A549 (cell line): Measurements from ENCODE around the gene ANKRD17. TPM values are rescaled to one million over a fixed set of nuclear protein-coding genes. Genes with fewer than 3 reads are reported as not detected.

Experiments
- polyA plus RNA-seq, 4 experiments: library from polyadenylated mRNA; depleted of rRNA in 3 of 4; stranded (reverse); fragments of >200 nt; fragmentation: RNase III in 1 of 4; extraction: RNeasy Plus Mini Kit Qiagen cat#74134 plus additional on column Dnase treatment in 1 of 4; gene quantifications; 2 replicates in 3 of 4; 3 replicates in 1 of 4; pipeline ENCODE4 v1.2.3, GENCODE V29; 2011 to 2017
- small RNA-seq, 6 experiments: library from RNA; depleted of rRNA; stranded (forward); fragments of <200 nt; gene quantifications; one replicate each; pipeline ENCODE3, GENCODE V24; 2012

Gene ANKRD17
- polyA plus RNA-seq, 2 of the 4 experiments (the other 2 are of a cell fraction): 18.1 to 43.5 TPM

Small RNAs within 50 kb of the gene (small RNA-seq; reads per million reads assigned to genes)
- gene RF00334: 0 to 0.43 (median 0) reads per million in 6 experiments
- gene RNU6ATAC5P: 0 reads per million in 6 experiments

Other genes with a start within 250 kb of the ANKRD17 start
- 17.6 and 18.6 TPM in 2 replicates for gene COX18, start 189.1 kb downstream of the ANKRD17 start, polyA plus RNA-seq (2011; rRNA removed)
- gene COX18, start 189.1 kb downstream of the ANKRD17 start, polyA plus RNA-seq (2017; fragmentation: RNase III; extraction: RNeasy Plus Mini Kit Qiagen cat#74134 plus additional on column Dnase treatment): 8.3 to 11.2 TPM (median 9.7 TPM) in 3 replicates
- gene ALB, start 145.5 kb upstream of the ANKRD17 start, polyA plus RNA-seq (2011; rRNA removed): 0.25 and 0.48 TPM in 2 replicates
- 0.10 to 0.17 TPM in 2 of 3 replicates, not detected in the other for gene ALB, start 145.5 kb upstream of the ANKRD17 start, polyA plus RNA-seq (2017; fragmentation: RNase III; extraction: RNeasy Plus Mini Kit Qiagen cat#74134 plus additional on column Dnase treatment)
- gene AFP, start 177.4 kb upstream of the ANKRD17 start, polyA plus RNA-seq (2011; rRNA removed): 1.1 and 1.8 TPM in 2 replicates
- 4.0 to 4.5 TPM (median 4.5 TPM) in 3 replicates for gene AFP, start 177.4 kb upstream of the ANKRD17 start, polyA plus RNA-seq (2017; fragmentation: RNase III; extraction: RNeasy Plus Mini Kit Qiagen cat#74134 plus additional on column Dnase treatment)
- not detected in 2 replicates for gene AFM, start 222.9 kb upstream of the ANKRD17 start, polyA plus RNA-seq (2011; rRNA removed)
- gene AFM, start 222.9 kb upstream of the ANKRD17 start, polyA plus RNA-seq (2017; fragmentation: RNase III; extraction: RNeasy Plus Mini Kit Qiagen cat#74134 plus additional on column Dnase treatment): not detected in 3 replicates